HL-60/S4 treated with phorbol 12-myristate 13-acetate at 8.2 ng/mL for 4 days and 3 days (cell line): ENCODE data around the gene DLX5.
"Not testable (repeated sequence)": the region's sequence is repeated elsewhere in the genome, so short reads cannot be mapped to it uniquely, and the experiment has no call there.

Source experiments
- in situ Hi-C: fragments of 300-500 bp; cut with MboI; formaldehyde crosslinking; loops from 2 replicates; pipeline ENCODE4 v1.15.0; 2022; ENCODE audit warnings: low sequenced_read_pairs

The DLX5 gene

DNA sequence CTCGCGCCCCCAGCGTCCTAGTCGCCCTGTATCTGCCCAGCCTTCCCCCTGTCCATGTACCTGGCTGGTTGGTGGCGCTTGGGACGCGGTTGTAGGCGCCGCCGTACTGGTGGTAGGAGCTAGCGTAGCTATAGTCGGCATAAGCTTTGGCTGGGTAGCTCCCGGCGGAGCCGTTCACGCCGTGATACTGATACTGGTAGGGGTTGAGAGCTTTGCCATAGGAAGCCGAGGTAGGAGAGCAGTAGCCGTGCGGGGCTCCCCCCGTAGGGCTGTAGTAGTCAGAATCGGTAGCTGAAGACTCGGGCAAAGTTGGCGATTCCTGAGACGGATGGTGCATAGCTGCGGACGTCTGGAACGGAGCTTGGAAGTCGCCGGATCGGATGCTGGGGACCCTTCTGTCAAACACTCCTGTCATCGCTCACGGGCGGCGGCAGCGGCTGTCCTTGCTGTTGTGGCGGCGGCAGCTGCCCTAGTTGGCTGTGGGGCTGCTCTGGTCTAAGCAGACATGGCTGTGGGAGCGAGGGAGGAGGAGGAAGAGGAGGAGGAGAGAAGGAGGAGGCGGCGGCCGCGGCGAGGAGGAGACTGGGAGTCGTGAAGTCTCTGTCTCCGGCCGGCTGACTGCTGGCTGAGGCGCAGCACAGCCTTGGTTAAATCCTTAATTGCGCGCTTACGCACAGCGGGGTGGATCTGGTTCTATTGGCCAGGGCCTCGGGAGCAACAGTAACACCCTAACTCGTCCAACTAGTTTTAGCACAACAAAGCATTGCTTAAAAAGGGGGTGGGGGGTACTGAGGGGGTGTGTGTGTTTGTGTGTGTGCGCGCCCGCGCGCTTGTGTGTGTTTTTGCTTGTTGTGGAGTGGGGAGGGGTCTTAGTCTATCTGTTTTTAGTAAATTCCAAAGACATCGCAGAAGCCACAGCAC, at the start of gene DLX5:
DLX5 (minus strand) TSS at position 623 of the 921 bp plus-strand sequence; CDS start at position 415, 208 bp downstream.
- in situ Hi-C loops, result loop anchor here (25.0 kb wide), 1 partner anchor 1112 kb away; no protein-coding TSS in a partner anchor

DNA sequence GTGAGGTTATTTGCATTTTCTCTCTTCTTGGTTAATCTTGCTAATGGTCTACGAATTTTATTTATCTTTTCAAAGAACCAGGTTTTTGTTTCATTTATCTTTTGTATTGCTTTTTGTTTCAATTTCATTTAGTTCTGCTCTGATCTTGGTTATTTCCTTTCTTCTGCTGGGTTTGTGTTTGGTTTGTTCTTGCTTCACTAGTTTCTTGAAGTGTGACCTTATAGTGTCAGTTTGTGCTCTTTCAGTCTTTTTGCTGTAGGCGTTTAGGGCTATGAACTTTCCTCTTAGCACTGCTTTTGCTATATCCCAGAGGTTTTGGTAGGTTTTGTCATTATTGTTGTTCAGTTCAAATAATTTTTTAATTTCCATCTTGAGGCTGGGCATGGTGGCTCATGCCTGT, 47.4 kb upstream of the DLX5 start:
- in situ Hi-C loops, result not testable (repeated sequence)

DNA sequence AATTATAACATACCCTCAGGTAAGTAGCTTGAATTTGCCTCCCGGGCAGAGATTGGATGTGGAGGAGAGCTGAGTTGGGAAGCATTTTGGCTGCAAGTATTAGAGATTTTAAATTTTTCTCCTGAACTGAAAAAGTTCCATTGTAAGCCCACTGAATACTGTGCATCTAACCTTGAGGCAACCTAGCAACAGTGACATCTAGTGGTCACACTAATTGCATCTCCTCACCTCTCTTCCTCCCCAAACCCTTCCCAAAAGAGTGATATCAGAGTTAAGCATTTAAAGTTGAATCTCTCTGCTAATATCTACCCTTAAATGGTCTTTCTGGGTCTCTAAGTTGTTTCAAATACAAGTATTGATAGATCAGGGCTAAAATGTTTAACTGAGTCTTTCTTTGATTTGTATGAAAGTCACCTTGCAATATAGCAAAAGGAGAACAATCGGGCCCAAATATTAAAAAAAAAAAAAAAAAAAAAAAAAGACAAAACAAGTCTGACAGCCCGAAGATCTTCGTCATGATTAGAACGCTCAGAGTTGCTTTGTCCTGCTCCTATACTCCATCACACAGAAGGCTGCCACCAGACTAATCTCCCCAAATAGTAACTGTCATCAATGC, 40.4 kb upstream of the DLX5 start:
- in situ Hi-C loops, result no loop called here

DNA sequence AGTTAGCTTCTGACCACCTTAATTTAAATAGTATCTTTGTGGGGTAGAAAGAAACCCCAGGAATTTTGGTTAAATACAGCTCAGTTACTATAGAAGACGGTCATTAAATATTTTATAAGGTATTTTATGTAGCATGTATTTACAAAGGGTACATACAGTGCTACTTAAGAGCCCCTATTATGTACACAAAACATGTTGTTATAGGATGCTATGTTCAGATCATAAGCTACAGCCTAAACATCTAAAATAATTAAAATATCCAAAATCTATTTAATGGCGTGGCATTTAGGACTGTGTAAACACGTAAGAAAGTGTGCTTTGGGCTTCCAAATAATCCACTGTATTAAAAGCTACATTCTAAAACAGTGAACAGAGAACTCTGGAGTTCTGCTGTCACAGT, 39.4 kb upstream of the DLX5 start:
- in situ Hi-C loops, result no loop called here

DNA sequence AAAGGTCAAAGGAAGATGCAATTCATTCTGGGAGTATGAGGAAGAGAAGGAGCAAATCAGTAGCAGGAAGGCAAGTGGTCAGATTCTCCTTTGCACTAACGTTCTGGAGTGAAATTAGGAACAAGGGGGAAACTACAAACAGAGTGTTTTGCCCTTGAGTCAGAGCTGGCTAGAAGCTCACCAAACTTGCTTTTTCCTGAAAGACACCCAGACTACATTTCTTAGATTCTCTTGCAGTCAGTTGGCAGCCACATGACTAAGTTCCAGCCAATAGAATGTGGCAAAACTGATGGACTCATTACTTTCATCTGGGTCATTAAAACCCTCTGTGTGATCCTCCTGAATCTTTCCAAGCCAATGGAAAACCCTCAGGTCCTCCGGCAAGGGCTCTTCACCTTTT, 18.6 kb upstream of the DLX5 start:
- in situ Hi-C loops, result loop anchor here (25.0 kb wide), 1 partner anchor 1131 kb away; no protein-coding TSS in a partner anchor

DNA sequence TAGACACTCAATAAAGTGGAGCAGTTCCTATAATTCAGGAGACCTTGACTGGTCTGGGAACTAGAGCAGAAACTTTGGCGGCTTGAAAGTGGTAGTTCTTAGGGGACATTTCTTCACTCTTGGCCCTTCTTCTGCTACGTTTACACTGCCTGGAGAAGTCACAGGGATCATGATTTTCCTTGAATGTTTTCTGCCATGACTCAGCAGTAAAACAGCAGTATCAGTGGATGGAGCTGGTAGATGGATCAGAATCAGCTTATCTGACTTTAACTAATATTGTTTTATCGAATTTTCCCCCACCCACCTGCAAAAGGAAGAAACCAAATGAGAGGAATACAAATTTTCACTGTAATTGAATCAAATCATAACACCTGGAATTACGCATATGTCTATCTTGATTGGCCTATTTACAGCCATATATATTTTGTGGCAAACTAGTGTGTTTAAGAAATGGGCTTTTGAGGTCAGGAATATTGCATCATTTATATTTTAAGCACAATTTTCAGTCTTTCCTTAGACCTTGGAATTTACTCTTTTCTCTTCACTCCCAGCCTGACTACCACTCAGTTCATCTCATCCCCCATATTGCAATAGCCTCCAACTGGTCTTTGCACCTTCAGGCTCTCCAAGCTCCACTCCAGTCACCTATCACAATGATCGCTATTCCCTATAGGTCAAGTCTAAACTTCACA, 14.9 kb upstream of the DLX5 start:
- in situ Hi-C loops, result loop anchor here (25.0 kb wide), 1 partner anchor 1127 kb away; no protein-coding TSS in a partner anchor

DNA sequence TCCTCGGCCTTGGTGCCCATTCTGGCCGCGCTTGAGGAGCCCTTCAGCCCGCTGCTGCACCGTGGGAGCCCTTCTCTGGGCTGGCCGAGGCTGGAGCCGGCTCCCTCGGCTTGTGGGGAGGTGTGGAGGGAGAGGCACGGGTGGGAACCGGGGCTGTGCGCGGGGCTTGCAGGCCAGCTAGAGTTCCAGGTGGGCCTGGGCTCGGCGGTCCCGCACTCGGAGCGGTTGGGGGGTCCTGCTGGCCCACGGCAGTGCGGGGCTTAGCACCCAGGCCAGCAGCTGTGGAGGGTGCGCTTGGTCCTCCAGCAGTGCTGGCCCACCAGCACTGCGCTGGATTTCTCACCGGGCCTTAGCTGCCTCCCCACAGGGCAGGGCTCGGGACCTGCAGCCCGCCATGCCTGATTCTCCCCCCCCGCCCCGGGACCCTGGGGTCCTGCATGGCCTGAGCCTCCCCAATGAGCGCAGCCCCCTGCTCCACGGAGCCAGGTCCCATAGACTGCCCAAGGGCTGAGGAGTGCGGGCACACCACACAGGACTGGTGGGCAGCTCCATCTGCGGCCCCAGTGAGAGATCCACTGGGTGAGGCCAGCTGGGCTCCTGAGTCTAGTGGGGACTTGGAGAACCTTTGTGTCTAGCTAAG, 9.7 kb upstream of the DLX5 start:
- in situ Hi-C loops, result loop anchor here (25.0 kb wide), 1 partner anchor 1122 kb away; no protein-coding TSS in a partner anchor

DNA sequence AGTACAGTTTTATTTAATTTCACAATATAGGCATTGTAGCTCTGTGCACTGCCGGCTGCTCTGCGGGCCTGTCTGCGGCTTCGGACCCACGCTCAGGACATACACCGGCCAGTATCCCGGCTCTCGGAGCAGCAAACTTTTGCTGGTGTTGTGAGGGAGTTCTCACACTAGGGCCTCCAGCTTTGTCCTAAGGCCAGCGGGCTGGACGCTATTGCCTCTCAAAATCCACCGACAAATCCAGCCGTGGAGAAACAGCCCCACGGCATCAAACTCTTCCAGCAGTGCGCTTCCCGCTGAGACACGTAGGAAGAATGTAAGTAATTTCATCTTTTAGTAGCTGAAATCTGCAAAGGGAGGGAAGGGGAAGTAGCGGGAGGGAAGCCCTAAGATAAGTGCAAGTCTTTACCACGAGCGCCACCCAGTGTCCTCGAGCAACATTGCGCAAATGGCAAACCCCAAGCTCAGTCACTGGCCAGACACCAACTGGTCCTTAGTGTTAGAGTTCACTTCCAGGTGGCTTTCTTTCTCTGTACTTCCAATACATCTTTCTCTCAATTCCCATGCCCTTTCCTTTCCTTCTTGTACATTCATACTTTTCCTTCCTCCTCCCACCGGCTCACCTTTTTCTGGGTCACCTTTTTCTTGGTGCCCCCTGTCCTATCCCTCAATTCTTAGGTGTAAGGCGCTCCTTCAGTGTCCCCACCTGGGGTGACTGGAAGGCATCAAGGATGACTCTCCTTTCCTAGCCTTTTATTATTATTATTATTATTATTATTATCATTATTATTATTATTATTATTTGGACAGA, 3.0 kb upstream of the DLX5 start:
- in situ Hi-C loops, result loop anchor here (25.0 kb wide), 1 partner anchor 1115 kb away; no protein-coding TSS in a partner anchor

DNA sequence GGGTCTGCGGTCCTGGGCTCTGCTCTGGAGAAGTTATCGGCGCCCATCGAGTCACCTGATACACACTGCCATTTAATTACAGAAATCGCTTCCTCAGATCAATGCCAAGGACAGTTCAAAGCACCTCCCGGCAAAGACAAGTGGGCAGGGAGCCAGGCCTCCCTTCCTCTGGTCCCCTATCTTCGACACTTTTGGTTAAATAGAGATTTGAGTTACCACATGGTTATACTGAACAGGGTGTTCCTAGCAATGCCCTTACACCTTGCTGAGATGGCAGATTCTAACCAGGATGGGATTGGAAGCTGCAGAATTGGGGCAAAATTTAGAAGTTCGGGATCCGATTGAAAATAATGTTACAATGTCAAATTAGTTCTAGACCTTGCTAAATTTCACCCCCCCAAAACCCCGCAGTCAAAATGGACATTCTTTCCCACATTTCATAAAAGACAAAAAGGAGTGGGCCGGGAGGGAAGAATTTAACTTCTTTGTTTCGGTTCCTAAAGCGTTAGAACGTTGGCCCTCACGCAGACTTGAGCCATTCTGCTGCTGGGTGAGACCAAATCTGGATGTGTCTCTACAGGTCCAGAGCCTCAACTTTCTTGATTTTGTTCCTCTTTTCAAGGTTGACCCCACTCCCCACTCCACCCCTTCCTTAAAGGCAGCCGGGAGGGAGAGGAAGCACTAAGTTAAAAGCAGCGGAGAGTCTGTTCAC, 2.2 kb upstream of the DLX5 start:
- in situ Hi-C loops, result loop anchor here (25.0 kb wide), 1 partner anchor 1115 kb away; no protein-coding TSS in a partner anchor

DNA sequence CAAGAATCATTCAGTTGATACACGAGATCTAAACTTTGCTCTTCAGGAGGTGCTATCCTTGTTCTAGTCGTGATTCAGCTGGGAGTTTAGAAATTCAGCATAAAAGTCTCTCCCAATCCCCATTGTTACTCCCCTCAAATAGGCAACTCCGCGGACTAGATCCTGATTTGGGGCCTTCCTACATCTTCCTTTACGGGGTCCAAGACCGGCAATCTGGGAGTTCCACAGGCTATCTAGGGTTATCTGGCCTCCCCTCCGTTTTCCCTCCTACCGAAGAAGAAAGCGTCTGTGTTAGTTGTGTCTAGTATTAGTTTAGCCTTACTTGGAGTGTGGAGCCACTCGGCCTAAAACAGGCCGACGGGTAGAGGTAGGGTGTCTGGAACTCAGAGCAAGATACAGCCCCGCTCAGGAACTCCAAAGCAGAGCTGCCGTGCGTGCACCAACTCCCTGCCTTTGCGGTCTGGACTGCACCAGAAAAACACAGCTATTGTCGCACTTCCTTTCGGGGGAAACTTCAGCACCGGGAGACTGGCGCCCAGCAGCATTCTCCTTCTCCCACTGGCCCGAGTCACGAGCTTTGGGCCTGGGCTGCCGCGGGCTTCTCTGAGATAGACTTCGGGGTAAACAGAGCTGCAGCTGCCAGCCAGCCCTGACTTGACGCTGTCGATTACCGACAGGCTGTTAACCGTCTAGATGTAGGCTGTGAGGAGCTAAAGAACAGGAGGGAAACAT, 1.5 kb upstream of the DLX5 start:
- in situ Hi-C loops, result loop anchor here (25.0 kb wide), 1 partner anchor 1114 kb away; no protein-coding TSS in a partner anchor

DNA sequence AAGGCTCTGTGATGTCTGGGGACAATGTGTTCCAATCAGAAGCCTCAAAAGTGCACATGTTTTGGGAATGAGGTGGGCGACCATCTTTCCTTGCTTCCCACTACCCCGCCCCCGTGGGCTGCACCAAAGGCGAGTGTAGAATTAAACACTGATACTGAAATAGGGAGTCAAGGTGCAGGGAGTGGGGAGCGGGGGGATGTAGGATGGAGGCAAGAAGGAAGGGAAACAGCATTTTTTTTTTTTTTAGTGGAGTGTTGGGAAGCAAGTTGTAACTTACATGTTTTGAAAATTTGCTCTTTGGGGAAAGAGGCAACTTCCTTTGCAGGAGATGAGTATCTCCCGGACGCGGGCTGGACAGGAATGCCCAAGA, 484 bp upstream of the DLX5 start:
- in situ Hi-C loops, result loop anchor here (25.0 kb wide), 1 partner anchor 1113 kb away; no protein-coding TSS in a partner anchor

DNA sequence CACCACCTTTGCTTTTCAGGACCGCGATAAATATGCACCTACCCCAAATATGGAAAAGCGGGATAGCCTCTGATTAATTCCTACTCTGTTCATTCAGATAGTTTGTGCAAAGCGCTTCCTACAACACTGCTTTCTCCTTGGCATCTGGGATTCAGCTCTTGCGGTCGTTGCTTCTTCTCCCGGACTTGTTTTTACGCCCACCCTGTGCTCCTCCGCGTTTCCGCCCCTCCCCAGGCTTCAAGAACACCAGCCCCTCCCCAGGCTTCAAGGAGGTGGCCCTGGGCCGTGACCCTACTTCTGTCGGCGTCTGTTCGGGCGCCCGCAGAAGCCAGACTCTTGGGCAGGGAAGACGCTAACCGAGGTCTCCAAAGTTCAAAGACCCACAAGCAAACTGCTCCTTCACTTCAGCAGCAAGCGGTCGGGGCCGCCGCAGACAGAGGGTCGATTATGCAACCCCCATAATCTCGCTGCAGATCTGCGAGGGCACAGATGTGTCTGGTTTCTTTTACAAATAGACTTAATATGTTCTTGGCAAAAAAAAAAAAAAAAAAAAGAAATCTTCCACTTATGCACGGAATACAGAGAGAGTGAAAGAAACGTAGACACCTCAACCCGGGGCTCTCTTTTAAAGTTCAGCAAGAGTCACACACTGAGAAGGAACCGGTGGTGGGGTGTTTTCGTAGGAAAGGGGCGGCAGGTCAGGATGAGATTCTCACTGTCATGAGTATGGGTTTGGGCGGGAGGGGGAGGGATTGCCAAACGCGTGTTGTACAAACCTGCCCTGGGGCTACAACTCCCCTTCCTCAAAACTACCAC, 1.9 kb downstream of the DLX5 start:
- in situ Hi-C loops, result no loop called here

DNA sequence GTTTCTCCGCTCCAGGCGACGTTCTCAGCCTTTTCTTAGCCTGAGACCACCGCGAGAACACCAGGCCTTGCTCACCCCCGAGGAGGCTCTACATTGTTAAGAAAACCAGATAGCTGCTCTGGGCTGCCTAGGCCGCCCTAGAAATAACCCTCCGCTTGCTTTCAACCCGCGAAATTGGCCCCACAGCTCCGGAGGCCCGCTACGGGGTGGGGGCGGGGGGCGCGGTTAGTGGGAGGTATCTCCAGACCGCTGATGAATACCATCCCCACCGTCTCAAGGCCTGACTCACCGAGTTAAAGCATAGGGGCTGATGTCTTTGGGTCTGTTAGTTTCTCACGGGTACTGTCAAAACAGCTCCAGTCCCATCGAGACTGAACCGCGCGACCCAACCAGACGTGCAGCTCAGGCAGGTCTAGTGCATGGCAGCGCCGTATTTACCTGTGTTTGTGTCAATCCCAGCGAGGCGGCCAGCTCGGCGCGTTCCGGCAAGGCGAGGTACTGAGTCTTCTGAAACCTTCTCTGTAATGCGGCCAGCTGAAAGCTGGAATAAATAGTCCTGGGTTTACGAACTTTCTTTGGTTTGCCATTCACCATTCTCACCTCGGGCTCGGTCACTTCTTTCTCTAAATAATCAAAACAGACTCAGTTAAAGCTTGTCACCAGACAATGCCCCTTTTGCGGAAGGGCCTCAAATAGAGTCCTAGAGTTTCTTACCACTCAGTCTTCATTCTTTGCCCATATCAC, 2.7 kb downstream of the DLX5 start:
- in situ Hi-C loops, result no loop called here

DNA sequence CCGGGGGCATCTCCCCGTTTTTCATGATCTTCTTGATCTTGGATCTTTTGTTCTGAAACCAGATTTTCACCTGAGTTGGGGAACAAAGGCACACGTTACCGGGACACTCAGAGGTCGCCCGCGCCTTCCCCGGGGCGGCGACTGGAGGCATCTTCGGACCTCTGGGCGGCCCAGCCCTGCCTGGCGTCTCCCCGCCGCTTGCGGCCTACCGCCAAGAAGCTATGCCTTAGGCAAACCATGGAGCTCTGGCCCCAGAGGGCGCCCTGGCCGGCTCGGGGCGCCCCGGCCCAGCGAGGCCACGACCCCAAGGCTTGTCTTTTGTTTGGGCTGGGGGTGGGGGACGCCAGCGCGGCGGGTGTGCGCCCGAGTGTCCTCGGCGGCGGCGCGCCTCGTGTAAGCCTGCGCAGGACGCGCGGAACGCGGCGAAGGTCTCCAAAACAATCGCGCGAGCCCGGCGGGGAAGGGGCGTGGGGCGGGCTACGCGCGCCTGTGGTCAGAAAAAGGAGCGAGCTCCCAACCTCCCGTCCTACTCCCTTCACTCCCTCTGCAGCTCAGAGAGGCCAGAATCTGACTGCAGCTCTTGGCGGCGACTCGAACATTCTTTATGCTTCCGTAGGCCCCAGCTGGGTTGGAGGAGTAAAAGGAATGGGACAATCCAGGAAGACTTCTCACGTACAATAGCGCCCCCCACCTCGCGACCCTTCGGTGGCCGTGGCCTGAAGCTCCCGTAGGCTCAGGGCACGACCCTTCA, 3.5 kb downstream of the DLX5 start:
- in situ Hi-C loops, result no loop called here

DNA sequence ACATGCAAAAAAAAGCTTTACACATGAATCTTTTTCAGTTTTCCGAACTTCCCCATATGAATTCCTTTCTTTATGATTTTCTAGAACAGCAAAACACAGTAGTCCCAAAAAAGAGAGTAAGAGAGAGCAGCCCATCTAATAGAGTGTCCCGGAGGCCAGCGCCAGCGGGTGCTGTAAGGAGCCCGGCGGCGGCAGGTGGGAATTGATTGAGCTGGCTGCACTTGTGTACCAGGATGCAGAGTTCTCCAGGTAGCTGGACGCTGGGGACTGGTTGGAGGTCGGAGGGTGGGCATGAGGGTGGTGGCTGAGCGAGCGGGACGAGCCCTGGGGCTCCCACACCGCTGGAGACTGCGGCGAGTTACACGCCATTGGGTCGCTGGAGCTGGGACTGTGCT, 4.0 kb downstream of the DLX5 start:
- in situ Hi-C loops, result no loop called here

DNA sequence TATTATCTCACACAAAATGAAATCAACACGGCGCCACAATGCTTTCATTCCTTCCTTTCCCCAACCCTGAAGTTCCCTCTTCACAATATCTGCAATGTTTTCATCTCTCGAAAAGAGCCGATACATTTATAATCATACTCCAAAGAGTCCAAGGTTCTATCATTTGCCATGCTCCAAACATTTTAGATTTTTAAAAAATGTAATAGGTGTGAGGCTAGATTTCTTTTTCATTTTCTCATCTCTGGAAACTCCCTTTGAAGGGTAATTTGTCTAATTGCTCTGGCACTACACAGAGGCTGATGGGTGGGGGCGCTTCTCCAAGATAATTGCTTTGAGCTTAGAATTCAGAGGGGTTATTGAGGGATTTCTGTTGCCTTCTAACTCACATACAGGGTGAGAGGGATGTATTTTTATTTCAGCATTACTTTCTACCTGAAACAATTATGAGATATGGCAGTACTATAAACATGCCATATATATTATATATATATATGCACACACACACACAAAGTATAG, 4.9 kb downstream of the DLX5 start:
- in situ Hi-C loops, result no loop called here
